RWPE1 (cell line): ENCODE measurements around the gene SBNO2.

Experiments
- CTCF ChIA-PET: fragments of 350-600 bp; sonication (Branson Sonifier 250); formaldehyde crosslinking; extraction: SDS; loops from one replicate; lab custom pipeline; 2021; lab: Yijun Ruan, JAX
- POLR2A ChIA-PET: fragments of 400-600 bp; formaldehyde crosslinking; extraction: SDS; loops from one replicate; lab custom pipeline; 2020; ENCODE audit warnings: antibody characterized with exemption; ENCODE audit not compliant: low non-redundant PET; lab: Yijun Ruan, JAX
- DNase-seq: peaks from one replicate; pipeline ENCODE4 v3.0.0; 2012; ENCODE audit warnings: low spot score
- H3K27ac ChIP-seq: fragments of 450-650 bp; 2 replicates; pipeline ENCODE4 v1.5.1; 2017
- TF ChIP-seq, protein P1 (sequence below): fragments of 450-650 bp; conservative IDR thresholded peaks from 2 replicates; pipeline ENCODE4 v1.5.1; 2017; ENCODE audit warnings: low read depth, mild to moderate bottlenecking

Gene SBNO2

DNA sequence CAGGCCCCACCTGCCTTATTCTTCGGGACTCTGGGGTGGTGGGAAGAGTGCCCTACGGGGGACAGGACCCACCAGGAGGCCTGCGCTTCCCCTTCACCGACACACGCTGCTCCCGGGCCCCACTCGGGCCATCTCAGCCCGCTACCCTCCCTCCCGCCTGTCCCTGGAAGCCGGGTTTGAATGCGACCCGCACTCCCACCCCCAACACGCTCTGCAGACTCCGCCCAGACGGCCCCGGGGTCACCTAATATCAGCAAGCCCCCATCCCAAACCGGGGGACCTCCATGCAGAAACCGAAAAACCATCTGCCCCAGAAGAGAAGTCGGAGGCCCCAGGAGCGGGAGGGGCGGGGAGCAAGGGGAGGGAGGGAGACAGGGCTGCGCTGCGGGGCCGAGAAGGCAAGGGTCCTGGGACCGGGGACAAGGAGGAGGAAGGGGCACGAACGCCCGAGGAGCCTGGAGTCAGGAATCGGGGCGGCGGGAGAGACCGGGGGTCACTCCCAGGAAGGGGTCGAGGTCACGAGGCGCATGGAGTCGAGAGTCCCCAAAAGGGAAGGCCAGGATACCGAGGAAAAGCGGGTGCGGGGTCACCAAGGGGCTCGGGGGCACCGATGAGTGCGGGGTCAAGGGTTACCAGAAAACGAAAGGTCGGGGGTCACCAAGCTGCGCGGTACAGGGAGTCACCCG is 766 bp downstream of the SBNO2 start:
- H3K27ac ChIP-seq: peak overlapping the region; percentile 100
- ChIA-PET POLR2A (interaction anchor here (0.6 kb wide), 1 partner anchor 229 kb away, joined by 17 read pairs; no protein-coding TSS in a partner anchor), CTCF (no interaction called here)
- DNase-seq: no peak
- TF ChIP-seq, protein P1, sequence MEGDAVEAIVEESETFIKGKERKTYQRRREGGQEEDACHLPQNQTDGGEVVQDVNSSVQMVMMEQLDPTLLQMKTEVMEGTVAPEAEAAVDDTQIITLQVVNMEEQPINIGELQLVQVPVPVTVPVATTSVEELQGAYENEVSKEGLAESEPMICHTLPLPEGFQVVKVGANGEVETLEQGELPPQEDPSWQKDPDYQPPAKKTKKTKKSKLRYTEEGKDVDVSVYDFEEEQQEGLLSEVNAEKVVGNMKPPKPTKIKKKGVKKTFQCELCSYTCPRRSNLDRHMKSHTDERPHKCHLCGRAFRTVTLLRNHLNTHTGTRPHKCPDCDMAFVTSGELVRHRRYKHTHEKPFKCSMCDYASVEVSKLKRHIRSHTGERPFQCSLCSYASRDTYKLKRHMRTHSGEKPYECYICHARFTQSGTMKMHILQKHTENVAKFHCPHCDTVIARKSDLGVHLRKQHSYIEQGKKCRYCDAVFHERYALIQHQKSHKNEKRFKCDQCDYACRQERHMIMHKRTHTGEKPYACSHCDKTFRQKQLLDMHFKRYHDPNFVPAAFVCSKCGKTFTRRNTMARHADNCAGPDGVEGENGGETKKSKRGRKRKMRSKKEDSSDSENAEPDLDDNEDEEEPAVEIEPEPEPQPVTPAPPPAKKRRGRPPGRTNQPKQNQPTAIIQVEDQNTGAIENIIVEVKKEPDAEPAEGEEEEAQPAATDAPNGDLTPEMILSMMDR: no peak

DNA sequence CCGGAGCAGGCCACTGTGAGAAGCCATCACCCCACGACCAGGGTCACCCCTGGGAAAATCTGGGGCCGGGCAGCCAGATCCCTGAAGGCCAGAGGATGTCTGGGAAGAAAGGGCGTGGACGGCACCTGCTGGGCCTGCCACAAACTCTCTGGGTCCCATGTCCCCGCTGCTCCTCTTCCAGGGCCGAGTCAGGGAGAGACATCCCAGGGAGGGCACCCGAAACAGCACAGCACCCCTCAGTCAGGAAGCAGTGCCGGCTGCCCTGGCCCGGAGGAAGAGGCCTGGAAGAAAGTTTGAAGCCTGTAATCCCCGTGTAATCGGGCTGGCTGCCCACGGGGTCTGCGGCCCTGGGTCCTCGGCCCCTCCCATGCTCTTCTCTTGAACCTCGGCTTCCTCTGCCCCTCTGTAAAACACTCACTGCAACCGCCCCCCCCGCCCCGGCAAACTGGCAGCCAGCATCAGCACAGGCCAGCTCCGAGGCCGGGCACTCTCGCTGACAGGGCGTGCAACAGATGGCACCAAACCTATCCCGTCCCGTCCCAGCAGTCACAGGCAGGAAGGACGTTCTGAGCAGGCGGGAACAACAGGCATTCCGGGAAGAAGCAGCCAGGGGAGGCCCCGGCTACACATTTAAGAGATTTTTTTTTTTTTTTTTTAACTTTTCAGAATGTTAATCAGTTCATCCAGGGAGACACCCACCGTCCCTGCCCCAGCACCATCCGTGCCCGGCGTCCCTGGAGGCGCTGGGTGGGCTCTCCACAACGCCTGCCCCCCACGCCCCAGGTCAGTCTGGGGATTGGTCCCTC is 1.5 kb downstream of the SBNO2 start:
- CTCF ChIA-PET: interaction anchor here (0.5 to 1.4 kb wide), 2 partner anchors 59 to 878 kb away, joined by 3 to 8 read pairs; no protein-coding TSS in a partner anchor
- DNase-seq: no peak
- POLR2A ChIA-PET: interaction anchor here (0.6 to 0.7 kb wide), 4 partner anchors 9 to 228 kb away, joined by 4 to 17 read pairs (median 6); no protein-coding TSS in a partner anchor

DNA sequence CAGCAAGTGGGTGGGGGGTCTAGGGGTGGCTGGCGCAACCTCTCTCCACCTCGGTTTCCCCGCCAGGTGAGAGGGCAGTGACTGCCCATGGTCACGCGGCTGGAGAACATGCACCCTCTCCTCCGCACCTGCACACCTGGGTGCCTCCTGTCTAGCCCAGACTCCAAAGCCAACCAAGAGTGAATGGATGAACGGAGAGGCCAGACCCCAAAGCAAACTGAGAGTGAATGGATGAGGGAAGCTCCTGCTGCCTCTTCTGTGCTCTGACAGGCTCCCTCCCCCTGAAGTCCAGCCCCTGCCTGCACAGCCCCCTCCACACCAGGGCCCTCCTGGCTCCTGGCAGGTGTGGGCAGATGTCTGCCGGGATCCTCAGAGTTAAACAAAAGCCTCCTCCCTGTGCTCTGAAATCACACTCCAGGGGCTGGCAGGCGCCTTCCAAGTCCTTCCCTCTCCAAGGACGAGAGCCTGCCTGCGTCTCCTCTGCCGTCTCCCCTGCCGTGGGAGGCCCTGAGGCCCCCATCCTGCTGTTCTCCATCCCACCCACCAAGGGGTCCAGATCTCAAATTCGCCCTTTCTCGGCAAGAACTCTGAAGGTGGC is 2.2 kb downstream of the SBNO2 start:
- H3K27ac ChIP-seq: peak overlapping the region; percentile 100
- TF ChIP-seq, protein P1: no peak
- CTCF ChIA-PET: interaction anchor here (0.5 to 1.4 kb wide), 3 partner anchors 58 to 878 kb away, joined by 3 to 8 read pairs (median 3); no protein-coding TSS in a partner anchor
- POLR2A ChIA-PET: interaction anchor here (0.7 kb wide), 1 partner anchor 74 kb away, joined by 4 read pairs; no protein-coding TSS in a partner anchor
- DNase-seq: no peak

More for the DNA sequence above, 1.5 kb downstream of the SBNO2 start:
- peak overlapping the region; percentile 100 for H3K27ac ChIP-seq
- TF ChIP-seq, protein P1: no peak

DNA sequence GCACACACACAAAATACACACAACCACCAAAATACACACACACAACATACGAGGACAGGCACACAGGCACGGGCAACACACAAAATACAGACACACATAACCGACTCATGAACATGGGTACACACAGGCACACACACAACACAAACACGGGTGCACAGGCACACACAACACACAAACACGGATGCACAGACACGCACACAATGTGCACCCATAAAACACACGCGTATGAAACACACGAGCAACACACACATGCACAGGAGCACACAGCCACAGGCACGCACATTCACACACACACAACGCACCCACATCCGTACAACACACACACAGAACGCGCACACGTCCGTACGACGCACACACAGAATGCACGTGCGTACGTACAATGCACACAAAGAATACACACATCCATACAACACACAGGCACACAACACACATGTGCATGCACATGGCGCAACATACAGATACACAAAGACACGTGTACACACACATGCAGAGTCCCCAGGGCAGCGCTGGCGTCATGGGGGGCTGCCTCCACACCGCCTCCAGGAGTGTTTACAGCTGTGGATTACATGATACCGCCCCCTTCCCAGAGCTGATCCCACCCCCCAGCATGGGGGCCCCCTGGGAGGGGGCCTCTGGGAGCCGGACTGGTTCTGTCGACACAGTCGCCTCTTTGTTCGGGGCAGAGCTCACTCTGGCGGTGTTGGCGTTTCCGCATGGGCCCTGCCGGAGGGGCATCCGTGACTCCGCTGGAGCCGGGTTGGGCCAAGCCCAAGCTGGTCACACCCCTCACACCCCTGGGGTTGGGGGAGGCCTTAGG is 2.9 kb downstream of the SBNO2 start:
- H3K27ac ChIP-seq: peak overlapping the region; percentile 100
- DNase-seq: no peak
- POLR2A ChIA-PET: no interaction called here
- CTCF ChIA-PET: interaction anchor here (0.6 to 1.4 kb wide), 3 partner anchors 58 to 89 kb away, joined by 3 to 8 read pairs (median 3); no protein-coding TSS in a partner anchor
- TF ChIP-seq, protein P1: no peak

DNA sequence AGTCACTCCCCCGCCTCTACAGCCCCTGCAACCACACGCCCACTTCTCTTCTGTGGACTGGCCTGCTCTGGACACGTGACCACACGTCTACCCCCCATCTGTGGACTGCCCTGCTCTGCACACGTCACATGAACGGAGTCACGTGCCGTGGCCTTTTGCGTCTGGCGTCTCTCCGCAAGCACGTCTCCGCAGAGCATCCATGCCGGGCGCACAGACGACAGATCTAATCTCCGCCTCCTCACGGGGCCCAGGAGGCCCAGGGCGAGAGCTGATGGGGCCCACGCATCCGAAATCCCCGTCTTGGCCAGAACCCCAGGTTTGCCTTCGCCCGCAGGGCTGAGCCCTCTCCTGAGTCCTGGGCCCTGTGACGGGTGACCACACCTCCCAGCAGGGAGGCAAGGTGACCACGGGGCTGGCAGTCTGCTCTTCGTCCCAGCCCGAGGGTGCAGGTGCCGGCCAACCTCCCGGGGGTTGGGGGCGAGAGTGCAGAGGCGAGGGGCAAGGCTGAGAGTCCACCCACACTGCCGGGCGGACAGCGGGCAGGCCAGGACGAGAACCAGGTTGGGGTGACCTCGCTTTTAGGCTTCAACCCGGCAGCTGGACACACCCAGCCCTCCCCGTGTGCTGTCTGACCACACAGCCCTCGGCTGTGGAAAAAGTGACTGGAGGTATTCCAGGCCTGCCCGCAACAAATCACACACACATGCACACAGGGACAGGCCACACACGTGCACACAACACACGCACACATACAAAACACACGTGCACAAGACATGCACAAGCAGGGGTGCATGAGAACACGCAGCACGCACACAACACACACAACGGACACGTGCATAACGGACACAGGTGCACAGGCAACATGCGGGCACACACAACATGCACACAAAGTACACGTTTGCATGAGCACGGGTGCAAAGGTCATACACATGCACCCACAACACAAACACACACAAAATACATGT is 3.9 kb downstream of the SBNO2 start:
- ChIA-PET POLR2A (no interaction called here), CTCF (interaction anchor here (0.6 to 1.2 kb wide), 2 partner anchors 48 to 74 kb away, joined by 3 read pairs; no protein-coding TSS in a partner anchor)
- TF ChIP-seq, protein P1: no peak
- peak; percentile 76 for DNase-seq
- peak overlapping the region; percentile 100 for H3K27ac ChIP-seq
